Gastrocnemius medialis (tissue), 4 donors: Measurements from ENCODE around the gene RAB3IL1.

Experiments
- POLR2A ChIP-seq, 2 donors: fragments of 450-650 bp; IDR thresholded peaks; one replicate each; pipeline ENCODE4 v1.6.1; 2017; ENCODE audit warnings: antibody characterized with exemption in 2 of 2, mild to moderate bottlenecking in 2 of 2, moderate library complexity in 2 of 2
- TF ChIP-seq, protein P1 (sequence below), 5 experiments: fragments of 450-650 bp in 3 of 5; fragments of 200-600 bp in 2 of 5; sonication (generic) in 2 of 5; IDR thresholded peaks in 4 of 5; conservative IDR thresholded peaks in 1 of 5; 1 replicate in 4 of 5; 2 replicates in 1 of 5; pipeline ENCODE4 v1.5.1; 2016 to 2019; ENCODE audit warnings: antibody characterized with exemption in 5 of 5, mild to moderate bottlenecking in 3 of 5, moderate library complexity in 3 of 5

DNA sequence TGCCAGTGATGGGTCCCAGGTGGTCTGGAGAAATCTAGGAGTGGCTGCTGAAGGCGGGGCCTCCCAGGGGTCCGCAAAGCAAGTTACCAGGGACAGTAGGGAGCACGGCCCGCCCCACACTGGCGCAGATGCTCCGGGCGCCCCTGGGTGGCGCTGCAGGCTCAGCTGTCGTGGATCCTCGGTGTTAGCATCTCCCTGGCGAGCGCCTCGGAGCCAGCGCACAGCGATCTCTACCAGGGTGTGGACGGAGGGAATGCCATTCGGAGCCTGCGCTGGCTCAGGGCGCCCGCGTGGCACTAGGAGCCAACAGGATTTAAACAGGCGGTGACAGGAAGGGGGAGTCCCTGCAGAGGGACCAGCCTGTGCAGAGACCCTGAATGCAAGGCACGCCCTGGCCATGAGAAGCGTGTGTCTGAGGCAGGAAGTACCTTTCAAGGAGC, 46.2 kb downstream of the RAB3IL1 start:
- TF ChIP-seq, protein P1, sequence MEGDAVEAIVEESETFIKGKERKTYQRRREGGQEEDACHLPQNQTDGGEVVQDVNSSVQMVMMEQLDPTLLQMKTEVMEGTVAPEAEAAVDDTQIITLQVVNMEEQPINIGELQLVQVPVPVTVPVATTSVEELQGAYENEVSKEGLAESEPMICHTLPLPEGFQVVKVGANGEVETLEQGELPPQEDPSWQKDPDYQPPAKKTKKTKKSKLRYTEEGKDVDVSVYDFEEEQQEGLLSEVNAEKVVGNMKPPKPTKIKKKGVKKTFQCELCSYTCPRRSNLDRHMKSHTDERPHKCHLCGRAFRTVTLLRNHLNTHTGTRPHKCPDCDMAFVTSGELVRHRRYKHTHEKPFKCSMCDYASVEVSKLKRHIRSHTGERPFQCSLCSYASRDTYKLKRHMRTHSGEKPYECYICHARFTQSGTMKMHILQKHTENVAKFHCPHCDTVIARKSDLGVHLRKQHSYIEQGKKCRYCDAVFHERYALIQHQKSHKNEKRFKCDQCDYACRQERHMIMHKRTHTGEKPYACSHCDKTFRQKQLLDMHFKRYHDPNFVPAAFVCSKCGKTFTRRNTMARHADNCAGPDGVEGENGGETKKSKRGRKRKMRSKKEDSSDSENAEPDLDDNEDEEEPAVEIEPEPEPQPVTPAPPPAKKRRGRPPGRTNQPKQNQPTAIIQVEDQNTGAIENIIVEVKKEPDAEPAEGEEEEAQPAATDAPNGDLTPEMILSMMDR (IDR thresholded peaks at IDR 0.05 in 4 of 5, conservative IDR thresholded peaks at IDR 0.05 in 1 of 5): peak; percentile 87 to 96 (median 93)
- no peak for TF ChIP-seq POLR2A (IDR thresholded peaks at IDR 0.05)
